ACHN (cell line): ENCODE results near the gene PLEKHG4B.
A peak's percentile ranks its signal among the peaks of the same experiment; 100 is the strongest.

ENCODE experiments used
- DNase-seq: peaks from one replicate; pipeline ENCODE4 v3.0.0-alpha.2; 2015
- in situ Hi-C: cut with HindIII; loops from 2 replicates; pipeline ENCODE4 v1.10.0; 2017; ENCODE audit warnings: low sequenced_read_pairs, low pct_ligation_motif_present, low pct_unique_long_range_greater_than_20kb

PLEKHG4B gene

GRCh38 chr5:74503-75109 lies 17.4 kb upstream of the PLEKHG4B start:
- DNase-seq: no peak
- in situ Hi-C loops: no loop called here

- no peak for DNase-seq
- in situ Hi-C loops: no loop called here
These were observed 16.3 kb upstream of the PLEKHG4B start for GRCh38 chr5:75331-76320.

- no peak for DNase-seq
- in situ Hi-C loops: no loop called here
These were observed 15.4 kb upstream of the PLEKHG4B start for GRCh38 chr5:76358-77169.

GRCh38 chr5:77170-77501 lies 14.8 kb upstream of the PLEKHG4B start:
- in situ Hi-C loops: no loop called here
- no peak for DNase-seq

- in situ Hi-C loops: no loop called here
- no peak for DNase-seq
These were observed 14.4 kb upstream of the PLEKHG4B start for GRCh38 chr5:77546-77945.

- DNase-seq: peak; percentile 70
- in situ Hi-C loops: no loop called here
These were observed 13.8 kb upstream of the PLEKHG4B start for GRCh38 chr5:77957-78804.

- in situ Hi-C loops: no loop called here
- DNase-seq: no peak
These were observed 13.2 kb upstream of the PLEKHG4B start for GRCh38 chr5:78805-79149.

- in situ Hi-C loops: no loop called here
These were observed 12.7 kb upstream of the PLEKHG4B start for GRCh38 chr5:79263-79662.

GRCh38 chr5:79821-80220 lies 12.1 kb upstream of the PLEKHG4B start:
- no peak for DNase-seq
- in situ Hi-C loops: no loop called here

More at GRCh38 chr5:79263-79662, 12.7 kb upstream of the PLEKHG4B start:
- no peak for DNase-seq

GRCh38 chr5:81391-82021 lies 10.5 kb upstream of the PLEKHG4B start:
- in situ Hi-C loops: no loop called here
- no peak for DNase-seq

- in situ Hi-C loops: no loop called here
These were observed 9.9 kb upstream of the PLEKHG4B start for GRCh38 chr5:82097-82496.

GRCh38 chr5:82570-82969 lies 9.4 kb upstream of the PLEKHG4B start:
- DNase-seq: no peak
- in situ Hi-C loops: no loop called here

More at GRCh38 chr5:82097-82496, 9.9 kb upstream of the PLEKHG4B start:
- no peak for DNase-seq

- in situ Hi-C loops: no loop called here
- no peak for DNase-seq
These were observed 8.9 kb upstream of the PLEKHG4B start for GRCh38 chr5:83029-83428.

GRCh38 chr5:85334-85995 lies 6.5 kb upstream of the PLEKHG4B start:
- DNase-seq: no peak
- in situ Hi-C loops: no loop called here

- in situ Hi-C loops: no loop called here
- no peak for DNase-seq
These were observed 2.4 kb upstream of the PLEKHG4B start for GRCh38 chr5:89337-90286.
